NT2/D1 (cell line): ENCODE measurements around the gene SNX11.

ENCODE experiments used
- DNase-seq: peaks from one replicate; pipeline ENCODE4 v3.0.0-alpha.2; 2011; ENCODE audit warnings: low read depth, low spot score
- H3K27me3 ChIP-seq: 2 replicates; pipeline ENCODE4 v1.6.0; 2011; ENCODE audit warnings: mild to moderate bottlenecking; ENCODE audit not compliant: insufficient read length, insufficient read depth
- H3K36me3 ChIP-seq: 2 replicates; pipeline ENCODE4 v1.6.1; 2011; ENCODE audit warnings: mild to moderate bottlenecking, low read length, mixed read lengths; ENCODE audit not compliant: insufficient read depth, insufficient read length
- H3K4me1 ChIP-seq: 2 replicates; pipeline ENCODE4 v1.5.1; 2011; ENCODE audit not compliant: insufficient read depth, insufficient read length
- H3K4me3 ChIP-seq: 2 replicates; pipeline ENCODE4 v1.5.1; 2011; ENCODE audit warnings: low read depth; ENCODE audit not compliant: insufficient read length
- H3K9ac ChIP-seq: 2 replicates; pipeline ENCODE4 v1.6.0; 2011; ENCODE audit warnings: low read depth; ENCODE audit not compliant: insufficient read length
- H3K9me3 ChIP-seq: 2 replicates; pipeline ENCODE4 v1.5.1; 2011; ENCODE audit warnings: mild to moderate bottlenecking, low read length; ENCODE audit not compliant: insufficient read depth
- SUZ12 ChIP-seq: IDR thresholded peaks from 2 replicates; pipeline ENCODE4 v1.6.1; 2011; ENCODE audit not compliant: insufficient read length, insufficient read depth; ENCODE audit errors: extremely low read depth
- YY1 ChIP-seq: IDR thresholded peaks from 2 replicates; pipeline ENCODE4 v1.6.1; 2011; ENCODE audit not compliant: insufficient read length, insufficient read depth
- ZNF274 ChIP-seq: IDR thresholded peaks from 2 replicates; pipeline ENCODE4 v1.6.1; 2011; ENCODE audit warnings: mild to moderate bottlenecking, low read depth, low read length

The SNX11 gene

GRCh38 chr17:48110761-48111160 lies 3.2 kb downstream of the SNX11 start:
- no peak for DNase-seq
- H3K9ac ChIP-seq, result no peak overlapping the region
- no peaks in the 10 kb centered on the region for H3K9me3 ChIP-seq
- peaks cover 25% of the 10 kb centered on the region for H3K36me3 ChIP-seq
- H3K27me3 ChIP-seq, result peaks cover 9% of the 10 kb centered on the region
- no peak for TF ChIP-seq SUZ12
- TF ChIP-seq ZNF274, result no peak
- TF ChIP-seq YY1, result no peak
- H3K4me1 ChIP-seq, result no peaks in the 10 kb centered on the region
- no peak overlapping the region for H3K4me3 ChIP-seq

- DNase-seq, result no peak
- TF ChIP-seq YY1 (no peak), SUZ12 (no peak)
- Histone ChIP-seq H3K4me3 (no peak overlapping the region), H3K9me3 (no peaks in the 10 kb centered on the region), H3K36me3 (peaks cover 33% of the 10 kb centered on the region), H3K9ac (no peak overlapping the region), H3K27me3 (peaks cover under 1% of the 10 kb centered on the region), H3K4me1 (no peaks in the 10 kb centered on the region)
Observed at GRCh38 chr17:48111937-48112241, 4.3 kb downstream of the SNX11 start.

GRCh38 chr17:48113201-48113676 lies 5.7 kb downstream of the SNX11 start:
- Histone ChIP-seq H3K27me3 (no peaks in the 10 kb centered on the region), H3K9ac (no peak overlapping the region), H3K9me3 (no peaks in the 10 kb centered on the region), H3K4me1 (no peaks in the 10 kb centered on the region), H3K4me3 (no peak overlapping the region), H3K36me3 (peaks cover 41% of the 10 kb centered on the region)
- DNase-seq, result no peak
- TF ChIP-seq YY1, result no peak

DNA sequence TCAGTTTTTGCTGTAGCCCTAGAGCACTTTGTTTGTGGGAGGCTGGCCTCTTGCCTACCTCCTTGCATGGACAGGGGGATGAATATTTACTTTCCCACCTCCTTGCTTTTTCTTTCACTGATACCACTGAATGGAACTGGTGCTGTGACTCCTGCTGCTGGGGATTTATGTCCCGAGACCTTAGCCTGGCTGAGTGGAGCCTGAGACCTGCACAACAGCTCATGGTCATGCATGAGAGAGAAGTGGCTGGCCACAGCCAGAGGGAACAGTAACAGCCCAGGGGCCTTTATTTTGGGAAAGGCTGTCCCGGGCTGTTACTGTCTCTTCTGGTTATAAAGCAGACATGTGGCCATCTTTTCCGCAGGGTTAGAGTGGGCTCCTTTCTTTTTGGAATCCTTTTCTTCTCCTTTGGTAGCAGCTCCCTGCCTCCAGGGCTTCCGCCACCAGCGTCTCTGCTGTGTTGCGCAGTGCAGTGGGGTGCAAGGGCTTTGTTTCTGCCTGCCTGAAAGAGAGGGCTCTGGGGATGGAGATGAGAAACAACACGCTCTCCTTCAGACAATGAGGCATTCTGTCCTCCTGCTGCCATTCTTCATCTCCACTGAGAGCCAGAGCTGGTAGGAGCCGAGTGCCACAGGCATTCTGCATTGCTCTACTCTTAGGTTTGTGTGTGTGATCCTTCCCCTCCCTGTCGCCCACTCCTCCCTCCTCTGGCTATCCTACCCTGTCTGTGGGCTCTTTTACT lies 14.5 kb downstream of the SNX11 start:
- no peak overlapping the region for H3K4me3 ChIP-seq
- no peak for TF ChIP-seq SUZ12
- TF ChIP-seq ZNF274, result no peak
- no peak for TF ChIP-seq YY1
- H3K9me3 ChIP-seq, result no peaks in the 10 kb centered on the region
- DNase-seq, result no peak
- H3K9ac ChIP-seq, result no peak overlapping the region
- peaks cover 52% of the 10 kb centered on the region for H3K36me3 ChIP-seq
- H3K4me1 ChIP-seq, result peaks cover 6% of the 10 kb centered on the region
- no peaks in the 10 kb centered on the region for H3K27me3 ChIP-seq

- TF ChIP-seq SUZ12, result no peak
- TF ChIP-seq ZNF274, result no peak
- no peak for TF ChIP-seq YY1
Observed at GRCh38 chr17:48122665-48123045, 15.1 kb downstream of the SNX11 start.

DNA sequence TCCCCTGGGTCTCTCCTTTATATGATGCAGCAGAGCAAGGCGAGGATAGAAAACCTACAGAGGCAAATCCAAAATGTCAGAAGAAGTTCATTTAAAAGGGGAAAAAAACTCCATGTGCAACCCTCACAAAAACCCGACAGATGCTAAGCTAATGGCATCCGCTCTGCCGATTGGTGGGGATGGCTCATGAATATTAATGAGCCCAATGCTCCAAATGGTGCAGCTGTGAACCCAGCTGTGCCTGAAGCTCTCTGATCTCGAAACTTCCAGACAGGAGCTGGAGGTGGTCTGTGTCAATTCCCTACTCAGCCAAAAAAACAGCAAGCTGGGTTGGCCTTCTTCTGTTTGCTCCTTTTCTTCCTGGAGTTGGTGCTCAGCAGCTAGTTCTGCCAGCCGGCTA lies 15.5 kb downstream of the SNX11 start:
- Histone ChIP-seq H3K9me3 (no peaks in the 10 kb centered on the region), H3K4me1 (peaks cover 8% of the 10 kb centered on the region), H3K36me3 (peaks cover 46% of the 10 kb centered on the region), H3K9ac (no peak overlapping the region), H3K27me3 (no peaks in the 10 kb centered on the region), H3K4me3 (no peak overlapping the region)
- TF ChIP-seq YY1 (no peak), SUZ12 (no peak)
- DNase-seq, result no peak

More at GRCh38 chr17:48122665-48123045, 15.1 kb downstream of the SNX11 start:
- Histone ChIP-seq H3K4me1 (peaks cover 8% of the 10 kb centered on the region), H3K4me3 (no peak overlapping the region), H3K9ac (no peak overlapping the region), H3K27me3 (no peaks in the 10 kb centered on the region), H3K36me3 (peaks cover 50% of the 10 kb centered on the region), H3K9me3 (no peaks in the 10 kb centered on the region)
- DNase-seq, result no peak

DNA sequence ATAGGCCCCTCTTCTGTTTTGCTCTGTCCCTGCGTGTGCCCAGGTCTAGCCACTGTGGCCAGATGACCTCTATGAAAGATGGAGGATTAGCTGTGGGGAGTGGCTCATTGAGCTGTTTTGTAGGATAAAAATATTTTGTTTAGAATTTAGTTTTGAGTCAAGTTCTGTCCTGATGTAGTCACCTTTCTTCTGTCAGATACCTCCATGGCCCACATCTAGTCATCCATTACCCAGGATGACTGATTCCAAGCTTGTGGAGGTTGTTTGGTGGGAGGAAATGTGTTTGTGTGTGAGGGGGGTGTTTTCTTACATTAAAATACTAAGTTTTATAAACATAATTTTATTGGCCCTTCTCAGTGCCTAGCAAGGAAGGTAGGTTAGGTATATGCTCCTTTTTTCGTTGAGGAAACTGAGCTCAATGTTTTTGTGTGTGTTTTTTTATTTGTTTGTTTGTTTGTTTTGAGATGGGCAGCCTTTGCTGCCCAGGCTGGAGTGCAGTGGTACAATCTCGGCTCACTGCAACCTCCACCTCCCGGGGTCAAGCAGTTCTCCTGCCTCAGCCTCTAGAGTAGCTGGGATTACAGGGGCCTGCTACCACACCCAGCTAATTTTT lies 16.3 kb downstream of the SNX11 start:
- peaks cover 40% of the 10 kb centered on the region for H3K36me3 ChIP-seq
- H3K9ac ChIP-seq, result no peak overlapping the region
- no peaks in the 10 kb centered on the region for H3K27me3 ChIP-seq
- no peaks in the 10 kb centered on the region for H3K9me3 ChIP-seq
- no peak overlapping the region for H3K4me3 ChIP-seq
- no peak for DNase-seq
- TF ChIP-seq SUZ12, result no peak
- TF ChIP-seq ZNF274, result no peak
- peaks cover 8% of the 10 kb centered on the region for H3K4me1 ChIP-seq
